Uterus (tissue), 2 donors: Measurements from ENCODE around the gene C6orf132.

ENCODE experiments used
- POLR2A ChIP-seq, 2 donors: fragments of 450-650 bp; IDR thresholded peaks; one replicate each; pipeline ENCODE4 v1.6.1; 2016; ENCODE audit warnings: antibody characterized with exemption in 2 of 2, mild to moderate bottlenecking in 1 of 2, moderate library complexity in 1 of 2
- TF ChIP-seq, protein P1 (sequence below), 4 experiments: fragments of 200-600 bp in 2 of 4; fragments of 450-650 bp in 2 of 4; sonication (generic) in 2 of 4; IDR thresholded peaks; one replicate each; pipeline ENCODE4 v1.5.1; 2016 to 2019; ENCODE audit warnings: antibody characterized with exemption in 4 of 4, mild to moderate bottlenecking in 2 of 4, moderate library complexity in 1 of 4

DNA sequence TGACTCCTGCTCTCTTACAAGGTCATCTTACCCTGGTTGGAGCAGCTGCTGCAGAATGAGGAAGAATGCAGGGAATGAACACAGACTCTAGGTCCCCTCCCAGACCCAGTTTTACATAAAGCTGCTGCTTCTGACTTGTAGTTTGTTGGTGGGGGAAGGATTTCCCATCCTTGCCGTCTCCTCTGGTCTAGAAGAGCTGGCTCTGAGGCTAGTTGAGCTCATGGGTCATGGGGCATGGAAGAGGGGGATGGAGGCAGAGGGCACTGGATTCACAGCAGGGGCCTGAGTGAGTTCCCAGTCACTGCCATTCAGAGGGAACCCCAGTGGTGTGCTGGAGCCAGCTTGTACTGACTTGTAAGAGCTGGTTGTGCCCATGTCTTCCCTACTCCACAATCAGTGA lies 21.6 kb upstream of the C6orf132 start:
- TF ChIP-seq, protein P1, sequence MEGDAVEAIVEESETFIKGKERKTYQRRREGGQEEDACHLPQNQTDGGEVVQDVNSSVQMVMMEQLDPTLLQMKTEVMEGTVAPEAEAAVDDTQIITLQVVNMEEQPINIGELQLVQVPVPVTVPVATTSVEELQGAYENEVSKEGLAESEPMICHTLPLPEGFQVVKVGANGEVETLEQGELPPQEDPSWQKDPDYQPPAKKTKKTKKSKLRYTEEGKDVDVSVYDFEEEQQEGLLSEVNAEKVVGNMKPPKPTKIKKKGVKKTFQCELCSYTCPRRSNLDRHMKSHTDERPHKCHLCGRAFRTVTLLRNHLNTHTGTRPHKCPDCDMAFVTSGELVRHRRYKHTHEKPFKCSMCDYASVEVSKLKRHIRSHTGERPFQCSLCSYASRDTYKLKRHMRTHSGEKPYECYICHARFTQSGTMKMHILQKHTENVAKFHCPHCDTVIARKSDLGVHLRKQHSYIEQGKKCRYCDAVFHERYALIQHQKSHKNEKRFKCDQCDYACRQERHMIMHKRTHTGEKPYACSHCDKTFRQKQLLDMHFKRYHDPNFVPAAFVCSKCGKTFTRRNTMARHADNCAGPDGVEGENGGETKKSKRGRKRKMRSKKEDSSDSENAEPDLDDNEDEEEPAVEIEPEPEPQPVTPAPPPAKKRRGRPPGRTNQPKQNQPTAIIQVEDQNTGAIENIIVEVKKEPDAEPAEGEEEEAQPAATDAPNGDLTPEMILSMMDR (IDR thresholded peaks at IDR 0.05) = no peak
- TF ChIP-seq POLR2A (IDR thresholded peaks at IDR 0.05) = no peak
